H1 (cell line): ENCODE measurements around the gene RNU6-1. TPM values are rescaled to one million over a fixed set of nuclear protein-coding genes. Genes with fewer than 3 reads are reported as not detected.

Source experiments
- CTCF ChIA-PET: fragments of 300-600 bp; sonication (Branson Sonifier 250); formaldehyde crosslinking; loops from one replicate; lab custom pipeline; 2021; ENCODE audit not compliant: partially characterized antibody; lab: Charles Lee
- POLR2A ChIA-PET: fragments of 300-600 bp; sonication (Branson Sonifier 250); formaldehyde crosslinking; loops from one replicate; lab custom pipeline; 2021; ENCODE audit warnings: inconsistent platforms; ENCODE audit not compliant: partially characterized antibody; lab: Charles Lee
- DNase-seq, 2 experiments: peaks; one replicate each; pipeline versions ENCODE4 v3.0.0 to v3.0.0-alpha.2; 2010 to 2022; ENCODE audit warnings: low spot score in 2 of 2, low read depth in 1 of 2, mixed read lengths in 1 of 2
- FAIRE-seq: peaks from 2 replicates; lab custom pipeline; 2011; peaks lifted over from hg19 to GRCh38; lab: Jason Lieb, UNC
- H2AFZ ChIP-seq: 2 replicates; pipeline ENCODE4 v1.8.1; 2012; ENCODE audit warnings: low read length, inconsistent platforms
- H2AK5ac ChIP-seq: 2 replicates; pipeline ENCODE4 v1.6.1; 2013; ENCODE audit warnings: low read depth, low read length
- H2BK120ac ChIP-seq: replicated peaks from 2 replicates; pipeline ENCODE3; 2013; ENCODE audit warnings: low read depth, low read length, inconsistent platforms
- H2BK12ac ChIP-seq: 2 replicates; pipeline ENCODE4 v1.6.1; 2013; ENCODE audit warnings: low read depth, low read length
- H2BK15ac ChIP-seq: 2 replicates; pipeline ENCODE4 v1.6.1; 2013; ENCODE audit warnings: low read length
- H2BK20ac ChIP-seq: 2 replicates; pipeline ENCODE4 v1.6.1; 2013; ENCODE audit warnings: low read length
- H2BK5ac ChIP-seq: 2 replicates; pipeline ENCODE4 v1.6.1; 2013; ENCODE audit warnings: low read depth, low read length
- H3K14ac ChIP-seq: 2 replicates; pipeline ENCODE4 v1.6.1; 2013; ENCODE audit warnings: inconsistent platforms; ENCODE audit not compliant: insufficient read length
- H3K18ac ChIP-seq: 2 replicates; pipeline ENCODE4 v1.6.1; 2013; ENCODE audit warnings: low read length; ENCODE audit errors: extremely low read depth
- H3K23ac ChIP-seq: 2 replicates; pipeline ENCODE4 v1.6.1; 2013; ENCODE audit warnings: inconsistent platforms; ENCODE audit not compliant: insufficient read length
- H3K23me2 ChIP-seq: 2 replicates; pipeline ENCODE4 v1.6.1; 2013; ENCODE audit warnings: low read depth, low read length
- H3K27ac ChIP-seq: 2 replicates; pipeline ENCODE4 v1.6.1; 2011; ENCODE audit warnings: low read depth, low read length, inconsistent platforms
- H3K27me3 ChIP-seq, 4 experiments: replicated peaks in 1 of 4; 1 replicate in 1 of 4; 2 replicates in 3 of 4; pipeline versions ENCODE4 v1.6.1 to v1.8.1; 2011 to 2013; ENCODE audit warnings: low read length in 3 of 4, mild to moderate bottlenecking in 3 of 4, inconsistent platforms in 2 of 4, mixed read lengths in 2 of 4, moderate library complexity in 1 of 4; ENCODE audit not compliant: control insufficient read depth in 3 of 4, insufficient read depth in 3 of 4; ENCODE audit errors: extremely low read depth in 1 of 4
- H3K36me3 ChIP-seq, 4 experiments: 2 replicates each; pipeline versions ENCODE4 v1.6.1 to v1.8.1; 2011 to 2013; ENCODE audit warnings: mild to moderate bottlenecking in 4 of 4, low read length in 3 of 4, moderate library complexity in 2 of 4, control low read depth in 1 of 4, inconsistent platforms in 1 of 4; ENCODE audit not compliant: insufficient read depth in 4 of 4, control insufficient read depth in 2 of 4
- H3K4ac ChIP-seq: replicated peaks from 2 replicates; pipeline ENCODE3; 2013; ENCODE audit warnings: low read length, low read depth, mixed read lengths, inconsistent platforms; ENCODE audit not compliant: insufficient read length
- H3K4me1 ChIP-seq, 4 experiments: replicated peaks in 1 of 4; 1 replicate in 1 of 4; 2 replicates in 3 of 4; pipeline versions ENCODE4 v1.6.1 to v1.8.1; 2011 to 2013; ENCODE audit warnings: low read length in 3 of 4, inconsistent platforms in 2 of 4, mixed read lengths in 1 of 4; ENCODE audit not compliant: insufficient read depth in 4 of 4, control insufficient read depth in 3 of 4
- H3K4me2 ChIP-seq, 2 experiments: 2 replicates each; pipeline versions ENCODE4 v1.6.1 to v1.8.1; 2011 to 2013; ENCODE audit warnings: low read depth in 2 of 2, low read length in 2 of 2, control low read depth in 1 of 2, inconsistent platforms in 1 of 2, mild to moderate bottlenecking in 1 of 2; ENCODE audit not compliant: insufficient read depth in 1 of 2
- H3K4me3 ChIP-seq, 4 experiments: fragments of 200-600, 300-600 bp in 1 of 4; sonication (generic), shearing (Covaris generic), sonication (Bioruptor Twin) in 1 of 4; 2 replicates each; pipeline versions ENCODE4 v1.5.1 to v1.8.1; 2011 to 2016; ENCODE audit warnings: low read length in 4 of 4, low read depth in 3 of 4, control low read depth in 2 of 4, inconsistent platforms in 2 of 4, mild to moderate bottlenecking in 2 of 4, mixed read lengths in 1 of 4, moderate library complexity in 1 of 4; ENCODE audit not compliant: insufficient read depth in 2 of 4; ENCODE audit errors: extremely low read depth in 1 of 4
- H3K56ac ChIP-seq: replicated peaks from 2 replicates; pipeline ENCODE3; 2013; ENCODE audit warnings: low read depth, mild to moderate bottlenecking, mixed read lengths, low read length, inconsistent platforms; ENCODE audit not compliant: insufficient read length
- H3K79me1 ChIP-seq: 2 replicates; pipeline ENCODE4 v1.6.1; 2013; ENCODE audit warnings: low read depth, low read length, control low read depth
- H3K79me2 ChIP-seq, 2 experiments: 2 replicates each; pipeline versions ENCODE4 v1.6.1 to v1.8.1; 2012 to 2013; ENCODE audit warnings: low read length in 2 of 2, mild to moderate bottlenecking in 2 of 2, inconsistent platforms in 1 of 2; ENCODE audit not compliant: insufficient read depth in 2 of 2, control insufficient read depth in 1 of 2
- H3K9ac ChIP-seq, 4 experiments: replicated peaks in 1 of 4; 1 replicate in 1 of 4; 2 replicates in 3 of 4; pipeline versions ENCODE4 v1.6.1 to v1.8.1; 2011 to 2013; ENCODE audit warnings: low read depth in 3 of 4, low read length in 3 of 4, control low read depth in 2 of 4, mild to moderate bottlenecking in 2 of 4, moderate library complexity in 2 of 4, inconsistent platforms in 1 of 4; ENCODE audit errors: extremely low read depth in 1 of 4
- H3K9me3 ChIP-seq, 2 experiments: 2 replicates each; pipeline versions ENCODE4 v1.6.1 to v1.8.1; 2012 to 2013; ENCODE audit warnings: mild to moderate bottlenecking in 2 of 2, moderate library complexity in 2 of 2, control low read depth in 1 of 2, inconsistent platforms in 1 of 2, low read depth in 1 of 2, low read length in 1 of 2, mixed read lengths in 1 of 2; ENCODE audit not compliant: insufficient read depth in 2 of 2
- H4K20me1 ChIP-seq, 2 experiments: replicated peaks in 1 of 2; 2 replicates each; pipeline versions ENCODE3 to v1.8.1; 2011 to 2013; ENCODE audit warnings: inconsistent platforms in 2 of 2, low read length in 2 of 2, mild to moderate bottlenecking in 1 of 2; ENCODE audit not compliant: insufficient read depth in 2 of 2, control insufficient read depth in 1 of 2
- H4K5ac ChIP-seq: 2 replicates; pipeline ENCODE4 v1.6.1; 2013; ENCODE audit warnings: low read length, low read depth, mixed read lengths, inconsistent platforms; ENCODE audit not compliant: insufficient read length
- H4K8ac ChIP-seq: 2 replicates; pipeline ENCODE4 v1.8.0; 2013; ENCODE audit warnings: mild to moderate bottlenecking, moderate library complexity, low read length, inconsistent platforms; ENCODE audit not compliant: insufficient read depth; ENCODE audit errors: extremely low read depth
- H4K91ac ChIP-seq: replicated peaks from 2 replicates; pipeline ENCODE3; 2013; ENCODE audit warnings: low read length, mixed read lengths, inconsistent platforms; ENCODE audit not compliant: insufficient read length
- CBX8 ChIP-seq: fragments of 300-800, 300-1000 bp; sonication (generic); IDR thresholded peaks from 2 replicates; pipeline ENCODE4 v1.7.1; 2016; ENCODE audit warnings: low read depth, low read length, borderline replicate concordance
- CREB1 ChIP-seq: IDR thresholded peaks from 2 replicates; pipeline ENCODE4 v1.6.1; 2012; ENCODE audit warnings: inconsistent platforms
- POLR2AphosphoS5 ChIP-seq: IDR thresholded peaks from 2 replicates; pipeline ENCODE4 v1.6.1; 2011; ENCODE audit warnings: low read depth, low read length
- POU5F1 ChIP-seq: IDR thresholded peaks from 2 replicates; pipeline ENCODE4 v1.6.1; 2011; ENCODE audit warnings: low read depth, mild to moderate bottlenecking, low read length, moderate library complexity
- SIRT6 ChIP-seq: IDR thresholded peaks from one replicate; pipeline ENCODE4 v1.7.1; 2012; ENCODE audit warnings: low read length, inconsistent platforms
- SP1 ChIP-seq: IDR thresholded peaks from 2 replicates; pipeline ENCODE4 v1.6.1; 2011; ENCODE audit warnings: low read depth, low read length
- TEAD4 ChIP-seq: IDR thresholded peaks from 2 replicates; pipeline ENCODE4 v1.6.1; 2012; ENCODE audit warnings: low read depth, low read length, inconsistent platforms, mixed read lengths
- WGBS, 2 experiments: shearing (Covaris generic) in 1 of 2; methylation state at CpG; one replicate each; pipeline versions ENCODE4 v1.1.6 to v1.1.7; 2013 to 2015; ENCODE audit warnings: low lambda C conversion rate in 2 of 2, mixed read lengths in 2 of 2, inconsistent platforms in 1 of 2, low coverage in 1 of 2, missing lambda C conversion rate in 1 of 2; ENCODE audit not compliant: insufficient replicate concordance in 2 of 2, insufficient coverage in 1 of 2, insufficient read length in 1 of 2; ENCODE audit errors: extremely low coverage in 1 of 2, missing lambda C conversion rate in 1 of 2; 5-methylcytosine and 5-hydroxymethylcytosine counted together
- polyA plus RNA-seq, 7 experiments: library from polyadenylated mRNA; depleted of rRNA in 3 of 7; stranded (reverse) in 5 of 7; unstranded in 2 of 7; fragments of >200 nt in 5 of 7; fragments of 200-250 nt in 2 of 7; gene quantifications; 1 replicate in 5 of 7; 2 replicates in 1 of 7; 4 replicates in 1 of 7; pipeline versions ENCODE4 v1.2.1 to v1.2.3, GENCODE V29; 2011 to 2013; ENCODE audit warnings: missing spikeins in 2 of 7, mixed read lengths in 2 of 7
- total RNA-seq: library from RNA; stranded (reverse); fragmentation: NEBNext Ultra II Directional; extraction: Animal tissue kit (Norgen Biotek cat#: 25700); gene quantifications from 2 replicates; pipeline ENCODE4 v1.2.1, GENCODE V29; 2021

RNU6-1 gene
- total and polyA plus RNA-seq, 2 of the 8 experiments (the other 6 are each of a cell fraction or from before 2014, with no cell fraction given) = not detected

GRCh38 chr15:67806536-67806935, 33.3 kb downstream of the RNU6-1 start:
- Histone ChIP-seq H3K9me3 (no peaks in the 10 kb centered on the region), H2AK5ac (peak overlapping the region; percentile 56; the same call in 1 of the 2 replicates), H3K4ac (no peak overlapping the region), H3K4me1 (peaks cover 0 to 24% (median 15%) of the 10 kb centered on the region in 4 experiments; a peak in 6 of 7 replicates), H3K36me3 (no peaks in the 10 kb centered on the region), H3K9ac (no peak overlapping the region), H3K4me3 (no peak overlapping the region), H4K5ac (no peak overlapping the region), H2BK15ac (0 out of 2 replicates have a peak overlapping the region, but pooled peaks have one; percentile 61), H3K14ac (no peak overlapping the region), H2BK120ac (no peak overlapping the region), H3K4me2 (no peak overlapping the region), H3K18ac (no peak overlapping the region), H3K79me1 (no peaks in the 10 kb centered on the region), H3K27me3 (no peaks in the 10 kb centered on the region; a peak in 2 of 7 replicates), H3K79me2 (no peaks in the 10 kb centered on the region), H4K91ac (no peak overlapping the region), H2AFZ (no peak overlapping the region), H2BK5ac (0 out of 2 replicates have a peak overlapping the region, but pooled peaks have one; percentile 27), H3K27ac (no peak overlapping the region), H3K23me2 (no peaks in the 10 kb centered on the region), H4K8ac (no peak overlapping the region), H3K56ac (no peak overlapping the region), H3K23ac (no peak overlapping the region), H2BK12ac (peak overlapping the region; percentile 88; the same call in 1 of the 2 replicates), H4K20me1 (no peaks in the 10 kb centered on the region), H2BK20ac (no peak overlapping the region)
- 89% methylated on average over 17 of the region's 18 CpGs; no CpG with 5 or more reads in 1 of the 2 experiments for WGBS, 2 experiments
- FAIRE-seq = no peak
- TF ChIP-seq SP1 (no peak), TEAD4 (no peak), CREB1 (no peak), CBX8 (no peak), POU5F1 (no peak), POLR2AphosphoS5 (no peak), SIRT6 (no peak)
- POLR2A ChIA-PET = no interaction called here
- CTCF ChIA-PET = interaction anchor here (1.5 kb wide), 2 partner anchors 26 to 349 kb away, joined by 3 to 5 read pairs; no protein-coding TSS in a partner anchor
- peak in 1 of 2 experiments; percentile 39 for DNase-seq
